ENCODE measurements around the gene MTSS2. TPM values are rescaled to one million over a fixed set of nuclear protein-coding genes. Genes with fewer than 3 reads are reported as not detected.
A peak's percentile ranks its signal among the peaks of the same experiment; 100 is the strongest.

The MTSS2 gene
- total and polyA plus RNA-seq, 7 experiments from 2014 or later: 1.4 to 16.7 (median 11.5) TPM; not detected in 2

- ChIA-PET POLR2A (interaction anchor here (0.7 to 2.3 kb wide), 5 partner anchors 9 to 1276 kb away, joined by 3 to 14 read pairs (median 4); no protein-coding TSS in a partner anchor), CTCF (interaction anchor here (1.4 kb wide), 1 partner anchor 75 kb away, joined by 6 read pairs; no protein-coding TSS in a partner anchor)
- Mint-ChIP-seq H3K27ac (peak overlapping the region in 8 of 9 donors; percentile 62 to 93 (median 82)), H3K4me3 (peak overlapping the region in 5 of 10 donors; percentile 9 to 64 (median 45)), H3K4me1 (peaks cover 15 to 36% (median 25%) of the 10 kb centered on the region in 7 donors), H3K36me3 (peaks cover 0 to 10% (median 0%) of the 10 kb centered on the region in 5 donors), H3K27me3 (no peaks in the 10 kb centered on the region), H3K9me3 (no peaks in the 10 kb centered on the region)
- no peak overlapping the region for H3K4me3 ChIP-seq (ENCODE audit: low read length)
- no peaks in the 10 kb centered on the region for H3K27me3 ChIP-seq (ENCODE audit: control insufficient read depth in 2 of 2, insufficient read depth in 2 of 2, low read length in 2 of 2)
- H3K27ac ChIP-seq (ENCODE audit: low read depth, low read length): peak overlapping the region; percentile 31
- ATAC-seq (peak; percentile 1), DNase-seq (no peak)
- H3K9me3 ChIP-seq (ENCODE audit: control insufficient read depth in 2 of 3, low read length in 3 of 3): no peaks in the 10 kb centered on the region
- H3K4me1 ChIP-seq (ENCODE audit: control insufficient read depth in 2 of 2, insufficient read depth in 2 of 2, low read length in 2 of 2): peaks cover 0 to 17% of the 10 kb centered on the region in 2 donors
- intact Hi-C loops (cut with micrococcal nuclease): loop anchor here (2.0 to 5.0 kb wide), 2 partner anchors 40 to 76 kb away; no protein-coding TSS in a partner anchor
- peaks cover 0 to 25% (median 0%) of the 10 kb centered on the region in 3 experiments for H3K36me3 ChIP-seq (ENCODE audit: control insufficient read depth in 2 of 3, insufficient read depth in 3 of 3, low read length in 3 of 3)
Measured at GRCh38 chr16:70696355-70696754, 10.5 kb upstream of the MTSS2 start.

GRCh38 chr16:70695331-70696070 lies 9.6 kb upstream of the MTSS2 start:
- no peak overlapping the region for H3K4me3 ChIP-seq (ENCODE audit: low read length)
- ChIA-PET CTCF (interaction anchor here (1.4 kb wide), 1 partner anchor 76 kb away, joined by 6 read pairs; no protein-coding TSS in a partner anchor), POLR2A (interaction anchor here (1.2 to 2.3 kb wide), 3 partner anchors 8 to 42 kb away, joined by 3 to 14 read pairs (median 3); no protein-coding TSS in a partner anchor)
- H3K36me3 ChIP-seq (ENCODE audit: control insufficient read depth in 2 of 3, insufficient read depth in 3 of 3, low read length in 3 of 3): peaks cover 0 to 16% (median 0%) of the 10 kb centered on the region in 3 experiments
- Mint-ChIP-seq H3K4me1 (peaks cover 15 to 33% (median 25%) of the 10 kb centered on the region in 7 donors), H3K9me3 (no peaks in the 10 kb centered on the region), H3K27me3 (no peaks in the 10 kb centered on the region), H3K4me3 (peak overlapping the region in 7 of 10 donors; percentile 9 to 64 (median 45)), H3K27ac (peak overlapping the region in 8 of 9 donors; percentile 62 to 86 (median 76)), H3K36me3 (peaks cover 0 to 10% (median 0%) of the 10 kb centered on the region in 5 donors)
- intact Hi-C loops (cut with micrococcal nuclease): loop anchor here (1.0 to 5.0 kb wide), 3 partner anchors 41 to 77 kb away; no protein-coding TSS in a partner anchor
- DNase-seq (peak in 3 of 9 donors; percentile 23 to 31 (median 26)), ATAC-seq (no peak)
- H3K27me3 ChIP-seq (ENCODE audit: control insufficient read depth in 2 of 2, insufficient read depth in 2 of 2, low read length in 2 of 2): no peaks in the 10 kb centered on the region
- no peaks in the 10 kb centered on the region for H3K9me3 ChIP-seq (ENCODE audit: control insufficient read depth in 2 of 3, low read length in 3 of 3)
- peaks cover 0 to 17% of the 10 kb centered on the region in 2 donors for H3K4me1 ChIP-seq (ENCODE audit: control insufficient read depth in 2 of 2, insufficient read depth in 2 of 2, low read length in 2 of 2)
- peak overlapping the region; percentile 41 for H3K27ac ChIP-seq (ENCODE audit: low read depth, low read length)

- intact Hi-C loops (cut with micrococcal nuclease): loop anchor here in 1 of 2 donors (1.0 to 5.0 kb wide), 2 partner anchors 42 to 77 kb away; no protein-coding TSS in a partner anchor
- DNase-seq (peak in 1 of 9 donors; percentile 2), ATAC-seq (no peak)
- ChIA-PET CTCF (no interaction called here), POLR2A (interaction anchor here (1.2 to 2.3 kb wide), 2 partner anchors 8 to 42 kb away, joined by 3 to 14 read pairs; no protein-coding TSS in a partner anchor)
- H3K36me3 ChIP-seq (ENCODE audit: control insufficient read depth in 2 of 3, insufficient read depth in 3 of 3, low read length in 3 of 3): peaks cover 0 to 12% (median 0%) of the 10 kb centered on the region in 3 experiments
- H3K4me1 ChIP-seq (ENCODE audit: control insufficient read depth in 2 of 2, insufficient read depth in 2 of 2, low read length in 2 of 2): peaks cover 0 to 17% of the 10 kb centered on the region in 2 donors
- peaks cover 0 to 10% (median 0%) of the 10 kb centered on the region in 5 donors for H3K36me3 Mint-ChIP-seq
- H3K4me1 Mint-ChIP-seq: peaks cover 15 to 33% (median 25%) of the 10 kb centered on the region in 7 donors
- no peak overlapping the region for H3K27ac Mint-ChIP-seq
- H3K27me3 Mint-ChIP-seq: no peaks in the 10 kb centered on the region
- H3K9me3 ChIP-seq (ENCODE audit: control insufficient read depth in 2 of 3, low read length in 3 of 3): no peaks in the 10 kb centered on the region
- no peak overlapping the region for H3K4me3 Mint-ChIP-seq
- H3K27me3 ChIP-seq (ENCODE audit: control insufficient read depth in 2 of 2, insufficient read depth in 2 of 2, low read length in 2 of 2): no peaks in the 10 kb centered on the region
- H3K27ac ChIP-seq (ENCODE audit: low read depth, low read length): no peak overlapping the region
- H3K4me3 ChIP-seq (ENCODE audit: low read length): no peak overlapping the region
- H3K9me3 Mint-ChIP-seq: no peaks in the 10 kb centered on the region
Measured at GRCh38 chr16:70694868-70695218, 9.0 kb upstream of the MTSS2 start.

- POLR2A ChIA-PET: interaction anchor here (0.8 kb wide), 1 partner anchor 57 kb away, joined by 3 read pairs; no protein-coding TSS in a partner anchor
- H3K4me1 ChIP-seq (ENCODE audit: control insufficient read depth in 2 of 2, insufficient read depth in 2 of 2, low read length in 2 of 2): peaks cover 0 to 17% of the 10 kb centered on the region in 2 donors
- H3K4me1 Mint-ChIP-seq: peaks cover 15 to 30% (median 24%) of the 10 kb centered on the region in 7 donors
- H3K27me3 ChIP-seq (ENCODE audit: control insufficient read depth in 2 of 2, insufficient read depth in 2 of 2, low read length in 2 of 2): no peaks in the 10 kb centered on the region
- H3K27ac Mint-ChIP-seq: no peak overlapping the region
- no peaks in the 10 kb centered on the region for H3K27me3 Mint-ChIP-seq
- H3K9me3 Mint-ChIP-seq: no peaks in the 10 kb centered on the region
- DNase-seq (no peak), ATAC-seq (no peak)
- no peak overlapping the region for H3K27ac ChIP-seq (ENCODE audit: low read depth, low read length)
- H3K9me3 ChIP-seq (ENCODE audit: control insufficient read depth in 2 of 3, low read length in 3 of 3): no peaks in the 10 kb centered on the region
- peaks cover 0 to 8% (median 0%) of the 10 kb centered on the region in 5 donors for H3K36me3 Mint-ChIP-seq
- peaks cover 0 to 8% (median 0%) of the 10 kb centered on the region in 3 experiments for H3K36me3 ChIP-seq (ENCODE audit: control insufficient read depth in 2 of 3, insufficient read depth in 3 of 3, low read length in 3 of 3)
- H3K4me3 Mint-ChIP-seq: no peak overlapping the region
- CTCF ChIA-PET: no interaction called here
- intact Hi-C loops (cut with micrococcal nuclease): no loop called here
- no peak overlapping the region for H3K4me3 ChIP-seq (ENCODE audit: low read length)
Measured at GRCh38 chr16:70694088-70694867, 8.4 kb upstream of the MTSS2 start.

- intact Hi-C loops (cut with micrococcal nuclease): no loop called here
- H3K27me3 Mint-ChIP-seq: no peaks in the 10 kb centered on the region
- H3K4me3 ChIP-seq (ENCODE audit: low read length): no peak overlapping the region
- H3K27ac Mint-ChIP-seq: peak overlapping the region in 2 of 9 donors; percentile 30 to 51
- H3K27me3 ChIP-seq (ENCODE audit: control insufficient read depth in 2 of 2, insufficient read depth in 2 of 2, low read length in 2 of 2): no peaks in the 10 kb centered on the region
- H3K9me3 ChIP-seq (ENCODE audit: control insufficient read depth in 2 of 3, low read length in 3 of 3): no peaks in the 10 kb centered on the region
- H3K36me3 ChIP-seq (ENCODE audit: control insufficient read depth in 2 of 3, insufficient read depth in 3 of 3, low read length in 3 of 3): peaks cover 0 to 8% (median 0%) of the 10 kb centered on the region in 3 experiments
- no peaks in the 10 kb centered on the region for H3K9me3 Mint-ChIP-seq
- POLR2A ChIA-PET: interaction anchor here (0.8 kb wide), 1 partner anchor 58 kb away, joined by 3 read pairs; no protein-coding TSS in a partner anchor
- H3K4me1 ChIP-seq (ENCODE audit: control insufficient read depth in 2 of 2, insufficient read depth in 2 of 2, low read length in 2 of 2): peaks cover 0 to 17% of the 10 kb centered on the region in 2 donors
- CTCF ChIA-PET: no interaction called here
- H3K4me1 Mint-ChIP-seq: peaks cover 15 to 27% (median 21%) of the 10 kb centered on the region in 7 donors
- ATAC-seq (no peak), DNase-seq (no peak)
- H3K27ac ChIP-seq (ENCODE audit: low read depth, low read length): no peak overlapping the region
- no peak overlapping the region for H3K4me3 Mint-ChIP-seq
- H3K36me3 Mint-ChIP-seq: peaks cover 0 to 5% (median 0%) of the 10 kb centered on the region in 5 donors
Measured at GRCh38 chr16:70692873-70693671, 7.2 kb upstream of the MTSS2 start.
